Measurements from ENCODE around the gene DNAH14.

The DNAH14 gene

DNA sequence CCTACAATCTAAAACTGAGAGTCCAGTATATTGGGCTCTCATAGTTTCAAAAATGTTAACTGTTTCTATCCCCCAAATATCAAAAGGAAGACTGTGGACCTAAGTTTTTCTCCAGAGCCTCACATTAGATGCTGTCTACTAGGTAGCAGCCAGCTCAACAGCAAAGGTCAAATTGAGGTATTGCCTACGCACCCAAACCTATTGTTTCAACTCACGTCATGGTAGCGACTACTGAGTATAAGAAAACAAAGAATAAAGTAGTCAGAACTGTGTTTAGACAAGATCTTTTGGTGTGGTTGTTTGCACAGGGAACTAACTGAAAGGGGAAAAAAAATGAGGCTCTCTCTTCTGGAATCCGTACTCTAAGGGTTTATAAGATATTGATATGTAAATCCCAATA is 325.2 kb downstream of the DNAH14 start:
- no peaks in the 10 kb centered on the region for H3K36me3 ChIP-seq (ENCODE audit: control insufficient read depth, insufficient read depth, low read length)
- no peak overlapping the region for H2BK5ac ChIP-seq (ENCODE audit: low read length)
- H4K8ac ChIP-seq (ENCODE audit: low read depth, low read length) = no peak overlapping the region
- no peak overlapping the region for H2BK120ac ChIP-seq (ENCODE audit: low read depth, low read length)
- no peak overlapping the region for H2AK5ac ChIP-seq (ENCODE audit: low read length)
- WGBS (ENCODE audit: extremely low coverage, insufficient coverage, low lambda C conversion rate) = no CpG with 5 or more reads among the region's 4 CpGs
- no peak overlapping the region for H3K56ac ChIP-seq (ENCODE audit: low read length)
- H3K18ac ChIP-seq (ENCODE audit: low read length) = no peak overlapping the region
- no peaks in the 10 kb centered on the region for H3K27me3 ChIP-seq (ENCODE audit: insufficient read depth, low read length, poor library complexity)
- H3K79me2 ChIP-seq (ENCODE audit: control insufficient read depth, insufficient read depth, low read length) = no peaks in the 10 kb centered on the region
- H4K5ac ChIP-seq (ENCODE audit: low read length) = no peak overlapping the region
- H3K4me3 ChIP-seq (ENCODE audit: low read length) = no peak overlapping the region
- no peak overlapping the region for H3K23ac ChIP-seq (ENCODE audit: low read length)
- H3K79me1 ChIP-seq (ENCODE audit: low read length) = no peaks in the 10 kb centered on the region
- no peak overlapping the region for H3K4me2 ChIP-seq (ENCODE audit: low read length)
- DNase-seq = no peak
- no peaks in the 10 kb centered on the region for H3K4me1 ChIP-seq (ENCODE audit: control insufficient read depth, low read depth, low read length)
- no peak overlapping the region for H2BK15ac ChIP-seq (replicated peaks; ENCODE audit: low read depth)
- no peak overlapping the region for H3K9ac ChIP-seq (ENCODE audit: low read length)
- H3K4ac ChIP-seq (ENCODE audit: low read depth, low read length) = no peak overlapping the region
- no peak overlapping the region for H3K27ac ChIP-seq (ENCODE audit: low read depth, low read length)

DNA sequence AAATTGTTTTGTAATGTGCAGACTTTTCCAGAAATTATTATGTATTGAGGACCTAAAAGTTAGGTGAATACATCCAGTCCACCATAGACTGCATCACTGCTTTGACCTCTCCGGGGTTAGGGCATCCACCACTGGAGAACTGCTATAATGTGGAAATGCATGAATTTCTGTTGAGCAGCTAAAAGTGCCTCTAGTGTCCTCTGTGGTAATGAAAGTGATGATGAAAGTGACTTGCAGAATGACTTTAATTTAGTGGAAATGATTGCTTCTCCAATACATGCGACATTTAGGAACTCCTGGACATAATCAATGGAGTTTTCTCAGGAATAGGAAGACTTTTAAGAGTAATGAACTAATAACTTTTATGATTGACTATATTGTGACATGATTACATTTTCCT is 327.6 kb downstream of the DNAH14 start:
- no peaks in the 10 kb centered on the region for H3K79me2 ChIP-seq (ENCODE audit: control insufficient read depth, insufficient read depth, low read length)
- no CpG with 5 or more reads among the region's 2 CpGs for WGBS (ENCODE audit: extremely low coverage, insufficient coverage, low lambda C conversion rate)
- H4K5ac ChIP-seq (ENCODE audit: low read length) = no peak overlapping the region
- no peaks in the 10 kb centered on the region for H3K36me3 ChIP-seq (ENCODE audit: control insufficient read depth, insufficient read depth, low read length)
- no peaks in the 10 kb centered on the region for H3K79me1 ChIP-seq (ENCODE audit: low read length)
- H3K18ac ChIP-seq (ENCODE audit: low read length) = no peak overlapping the region
- no peak overlapping the region for H2BK120ac ChIP-seq (ENCODE audit: low read depth, low read length)
- no peak overlapping the region for H3K27ac ChIP-seq (ENCODE audit: low read depth, low read length)
- no peak overlapping the region for H3K4me3 ChIP-seq (ENCODE audit: low read length)
- H3K4ac ChIP-seq (ENCODE audit: low read depth, low read length) = no peak overlapping the region
- no peak overlapping the region for H3K9ac ChIP-seq (ENCODE audit: low read length)
- no peak overlapping the region for H4K8ac ChIP-seq (ENCODE audit: low read depth, low read length)
- no peaks in the 10 kb centered on the region for H3K27me3 ChIP-seq (ENCODE audit: insufficient read depth, low read length, poor library complexity)
- H2BK5ac ChIP-seq (ENCODE audit: low read length) = no peak overlapping the region
- DNase-seq = no peak
- H3K56ac ChIP-seq (ENCODE audit: low read length) = no peak overlapping the region
- no peak overlapping the region for H2BK15ac ChIP-seq (replicated peaks; ENCODE audit: low read depth)
- no peak overlapping the region for H3K4me2 ChIP-seq (ENCODE audit: low read length)
- no peak overlapping the region for H2AK5ac ChIP-seq (ENCODE audit: low read length)
- H3K23ac ChIP-seq (ENCODE audit: low read length) = no peak overlapping the region
- no peaks in the 10 kb centered on the region for H3K4me1 ChIP-seq (ENCODE audit: control insufficient read depth, low read depth, low read length)

DNA sequence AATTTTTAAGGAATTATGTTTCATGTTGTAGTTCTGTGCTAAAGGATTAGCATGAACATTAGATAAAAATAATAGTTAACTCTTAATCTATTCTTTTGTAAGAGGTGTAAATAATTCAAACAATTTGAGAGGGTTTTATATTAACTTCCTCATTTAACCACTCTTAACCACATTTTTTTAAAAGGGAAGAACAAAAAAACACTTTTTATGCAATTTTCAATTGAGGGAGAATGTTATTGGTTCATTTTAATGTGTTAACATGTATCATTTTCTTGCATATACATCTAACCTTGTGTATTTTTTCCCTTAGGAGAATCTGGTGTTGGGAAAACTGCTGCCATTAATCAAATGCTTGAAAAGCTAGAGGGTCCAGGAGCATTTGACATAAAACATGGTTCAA is 329.3 kb downstream of the DNAH14 start:
- no peak overlapping the region for H3K23ac ChIP-seq (ENCODE audit: low read length)
- no peaks in the 10 kb centered on the region for H3K79me2 ChIP-seq (ENCODE audit: control insufficient read depth, insufficient read depth, low read length)
- H3K4me3 ChIP-seq (ENCODE audit: low read length) = no peak overlapping the region
- no peak overlapping the region for H3K9ac ChIP-seq (ENCODE audit: low read length)
- H3K4ac ChIP-seq (ENCODE audit: low read depth, low read length) = no peak overlapping the region
- no peak overlapping the region for H3K4me2 ChIP-seq (ENCODE audit: low read length)
- H3K27me3 ChIP-seq (ENCODE audit: insufficient read depth, low read length, poor library complexity) = no peaks in the 10 kb centered on the region
- H3K18ac ChIP-seq (ENCODE audit: low read length) = no peak overlapping the region
- no peaks in the 10 kb centered on the region for H3K4me1 ChIP-seq (ENCODE audit: control insufficient read depth, low read depth, low read length)
- H2BK15ac ChIP-seq (replicated peaks; ENCODE audit: low read depth) = no peak overlapping the region
- DNase-seq = no peak
- no peak overlapping the region for H2BK120ac ChIP-seq (ENCODE audit: low read depth, low read length)
- H2AK5ac ChIP-seq (ENCODE audit: low read length) = no peak overlapping the region
- no peak overlapping the region for H4K5ac ChIP-seq (ENCODE audit: low read length)
- no peak overlapping the region for H3K27ac ChIP-seq (ENCODE audit: low read depth, low read length)
- H3K36me3 ChIP-seq (ENCODE audit: control insufficient read depth, insufficient read depth, low read length) = no peaks in the 10 kb centered on the region
- no peak overlapping the region for H4K8ac ChIP-seq (ENCODE audit: low read depth, low read length)
- H3K79me1 ChIP-seq (ENCODE audit: low read length) = no peaks in the 10 kb centered on the region
- no peak overlapping the region for H3K56ac ChIP-seq (ENCODE audit: low read length)
- H2BK5ac ChIP-seq (ENCODE audit: low read length) = no peak overlapping the region

DNA sequence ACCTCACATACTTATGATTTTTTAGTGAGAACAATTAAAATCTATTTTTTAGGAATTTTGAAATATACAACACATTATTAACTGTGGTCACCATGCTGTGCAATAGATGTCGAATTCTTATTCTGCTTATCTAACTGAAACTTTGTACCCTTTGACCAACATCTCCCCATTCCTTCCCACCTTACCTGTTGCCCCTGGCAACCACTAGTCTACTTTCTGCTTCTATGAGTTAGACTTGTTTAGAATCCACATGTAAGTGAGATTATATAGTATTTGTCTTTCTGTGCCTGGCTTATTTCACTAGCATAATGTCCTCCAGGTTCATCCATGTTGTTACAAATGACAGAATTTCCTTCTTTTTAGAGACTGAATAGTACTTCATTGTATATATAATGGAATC is 330.1 kb downstream of the DNAH14 start:
- Histone ChIP-seq H3K4me2 (ENCODE audit: low read length) (no peak overlapping the region), H2BK5ac (ENCODE audit: low read length) (no peak overlapping the region), H4K8ac (ENCODE audit: low read depth, low read length) (no peak overlapping the region), H3K79me2 (ENCODE audit: control insufficient read depth, insufficient read depth, low read length) (no peaks in the 10 kb centered on the region), H3K27ac (ENCODE audit: low read depth, low read length) (no peak overlapping the region), H3K9ac (ENCODE audit: low read length) (no peak overlapping the region), H3K79me1 (ENCODE audit: low read length) (no peaks in the 10 kb centered on the region), H3K18ac (ENCODE audit: low read length) (no peak overlapping the region), H4K5ac (ENCODE audit: low read length) (no peak overlapping the region), H3K27me3 (ENCODE audit: insufficient read depth, low read length, poor library complexity) (no peaks in the 10 kb centered on the region), H2BK15ac (replicated peaks; ENCODE audit: low read depth) (no peak overlapping the region), H3K4me3 (ENCODE audit: low read length) (no peak overlapping the region), H2BK120ac (ENCODE audit: low read depth, low read length) (no peak overlapping the region), H3K4me1 (ENCODE audit: control insufficient read depth, low read depth, low read length) (no peaks in the 10 kb centered on the region), H3K4ac (ENCODE audit: low read depth, low read length) (no peak overlapping the region), H3K36me3 (ENCODE audit: control insufficient read depth, insufficient read depth, low read length) (no peaks in the 10 kb centered on the region), H2AK5ac (ENCODE audit: low read length) (no peak overlapping the region), H3K56ac (ENCODE audit: low read length) (no peak overlapping the region), H3K23ac (ENCODE audit: low read length) (no peak overlapping the region)
- no peak for DNase-seq
- WGBS (ENCODE audit: extremely low coverage, insufficient coverage, low lambda C conversion rate) = no CpG with 5 or more reads among the region's 1 CpG

DNA sequence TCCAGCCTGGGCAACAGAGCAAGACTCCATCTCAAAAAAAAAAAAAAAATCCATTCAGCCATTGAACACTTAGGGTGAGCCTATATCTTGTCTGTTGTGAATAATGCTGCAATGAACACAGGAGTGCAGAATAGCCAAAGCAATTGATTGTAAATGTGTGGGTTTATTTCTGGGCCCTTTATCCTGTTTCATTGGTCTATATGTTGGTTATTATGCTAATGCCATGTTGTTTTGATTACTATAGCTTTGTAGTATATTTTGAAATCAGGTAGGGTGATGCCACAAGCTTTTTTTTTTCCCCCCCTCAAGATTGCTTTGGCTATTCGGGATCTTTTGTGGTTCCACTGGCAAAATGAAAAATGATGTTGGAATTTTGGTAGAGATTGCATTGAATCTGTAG is 330.8 kb downstream of the DNAH14 start:
- no peak overlapping the region for H3K23ac ChIP-seq (ENCODE audit: low read length)
- H3K9ac ChIP-seq (ENCODE audit: low read length) = no peak overlapping the region
- H3K79me1 ChIP-seq (ENCODE audit: low read length) = no peaks in the 10 kb centered on the region
- no peak overlapping the region for H3K18ac ChIP-seq (ENCODE audit: low read length)
- no peaks in the 10 kb centered on the region for H3K79me2 ChIP-seq (ENCODE audit: control insufficient read depth, insufficient read depth, low read length)
- no peak overlapping the region for H2BK5ac ChIP-seq (ENCODE audit: low read length)
- no peak overlapping the region for H2BK120ac ChIP-seq (ENCODE audit: low read depth, low read length)
- no peaks in the 10 kb centered on the region for H3K27me3 ChIP-seq (ENCODE audit: insufficient read depth, low read length, poor library complexity)
- H4K8ac ChIP-seq (ENCODE audit: low read depth, low read length) = no peak overlapping the region
- H3K56ac ChIP-seq (ENCODE audit: low read length) = no peak overlapping the region
- no peaks in the 10 kb centered on the region for H3K4me1 ChIP-seq (ENCODE audit: control insufficient read depth, low read depth, low read length)
- no peak overlapping the region for H2BK15ac ChIP-seq (replicated peaks; ENCODE audit: low read depth)
- no CpG with 5 or more reads among the region's 1 CpG for WGBS (ENCODE audit: extremely low coverage, insufficient coverage, low lambda C conversion rate)
- H2AK5ac ChIP-seq (ENCODE audit: low read length) = no peak overlapping the region
- no peak for DNase-seq
- H3K4me3 ChIP-seq (ENCODE audit: low read length) = no peak overlapping the region
- no peak overlapping the region for H3K4ac ChIP-seq (ENCODE audit: low read depth, low read length)
- H3K4me2 ChIP-seq (ENCODE audit: low read length) = no peak overlapping the region
- H4K5ac ChIP-seq (ENCODE audit: low read length) = no peak overlapping the region
- no peaks in the 10 kb centered on the region for H3K36me3 ChIP-seq (ENCODE audit: control insufficient read depth, insufficient read depth, low read length)
- H3K27ac ChIP-seq (ENCODE audit: low read depth, low read length) = no peak overlapping the region

DNA sequence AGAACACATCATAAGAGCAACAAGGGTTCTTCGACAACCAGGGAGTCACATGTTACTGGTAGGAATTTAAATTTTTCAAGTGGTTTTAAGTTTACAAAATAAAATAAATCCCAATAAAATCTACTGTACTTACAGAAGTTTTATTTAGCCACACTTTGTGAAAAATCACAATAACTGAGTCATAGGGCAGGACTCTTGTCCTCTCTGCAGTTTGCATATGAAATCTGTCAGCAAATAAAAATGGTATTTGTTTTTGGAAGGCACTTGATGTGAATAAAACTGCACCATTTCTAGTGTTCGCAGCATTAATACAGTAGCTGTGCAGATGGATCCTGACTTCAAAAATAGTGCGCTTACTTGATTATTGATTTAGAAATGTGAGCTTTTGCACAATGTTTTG is 348.0 kb downstream of the DNAH14 start:
- Histone ChIP-seq H3K4me1 (ENCODE audit: control insufficient read depth, low read depth, low read length) (no peaks in the 10 kb centered on the region), H3K27me3 (ENCODE audit: insufficient read depth, low read length, poor library complexity) (no peaks in the 10 kb centered on the region), H3K23ac (ENCODE audit: low read length) (no peak overlapping the region), H4K5ac (ENCODE audit: low read length) (no peak overlapping the region), H3K4me3 (ENCODE audit: low read length) (no peak overlapping the region), H3K79me1 (ENCODE audit: low read length) (no peaks in the 10 kb centered on the region), H2AK5ac (ENCODE audit: low read length) (no peak overlapping the region), H3K79me2 (ENCODE audit: control insufficient read depth, insufficient read depth, low read length) (no peaks in the 10 kb centered on the region), H2BK15ac (replicated peaks; ENCODE audit: low read depth) (no peak overlapping the region), H3K18ac (ENCODE audit: low read length) (no peak overlapping the region), H4K8ac (ENCODE audit: low read depth, low read length) (no peak overlapping the region), H3K56ac (ENCODE audit: low read length) (no peak overlapping the region), H3K27ac (ENCODE audit: low read depth, low read length) (no peak overlapping the region), H3K9ac (ENCODE audit: low read length) (no peak overlapping the region), H3K4ac (ENCODE audit: low read depth, low read length) (no peak overlapping the region), H3K36me3 (ENCODE audit: control insufficient read depth, insufficient read depth, low read length) (no peaks in the 10 kb centered on the region), H3K4me2 (ENCODE audit: low read length) (no peak overlapping the region), H2BK5ac (ENCODE audit: low read length) (no peak overlapping the region), H2BK120ac (ENCODE audit: low read depth, low read length) (no peak overlapping the region)
- DNase-seq = no peak
- WGBS (ENCODE audit: extremely low coverage, insufficient coverage, low lambda C conversion rate) = no CpG with 5 or more reads among the region's 3 CpGs

Measured in mesendoderm (in vitro differentiated cells).